WTC11 (cell line): ENCODE measurements around the gene GPC5. TPM values are rescaled to one million over a fixed set of nuclear protein-coding genes. Genes with fewer than 3 reads are reported as not detected.

Experiments used
- ATAC-seq: fragments of 200-7000 bp; cut with Tn5 transposase; 2 replicates; pipeline ENCODE4 v1.10.0; 2021; ENCODE audit warnings: mild to moderate bottlenecking, moderate library complexity
- CTCF ChIA-PET: fragments of 300-600 bp; sonication (Branson Sonifier 250); formaldehyde crosslinking; loops from one replicate; lab custom pipeline; 2021; ENCODE audit warnings: antibody characterized with exemption; lab: Charles Lee
- POLR2A ChIA-PET: fragments of 350-600 bp; sonication (Branson Sonifier 250); formaldehyde crosslinking; loops from one replicate; lab custom pipeline; 2021; ENCODE audit warnings: antibody characterized with exemption; lab: Charles Lee
- DNase-seq: peaks from one replicate; pipeline ENCODE4 v3.0.0; 2021; ENCODE audit warnings: low spot score
- H3K27ac Mint-ChIP-seq: 2 replicates; pipeline ENCODE4 v1.8.0; 2021; ENCODE audit warnings: mixed read lengths
- H3K27me3 Mint-ChIP-seq: 2 replicates; pipeline ENCODE4 v1.8.0; 2021; ENCODE audit warnings: low read depth, mild to moderate bottlenecking, moderate library complexity, mixed read lengths
- H3K36me3 Mint-ChIP-seq: 2 replicates; pipeline ENCODE4 v1.8.0; 2021; ENCODE audit warnings: mixed read lengths
- H3K4me1 Mint-ChIP-seq: 2 replicates; pipeline ENCODE4 v1.8.0; 2022; ENCODE audit warnings: mixed read lengths
- H3K4me3 Mint-ChIP-seq: 2 replicates; pipeline ENCODE4 v1.8.0; 2021; ENCODE audit warnings: mild to moderate bottlenecking, moderate library complexity, mixed read lengths
- H3K9me3 Mint-ChIP-seq: 2 replicates; pipeline ENCODE4 v1.8.0; 2021; ENCODE audit warnings: mixed read lengths
- E2F4 ChIP-seq: sonication (generic); formaldehyde crosslinking; IDR thresholded peaks from 2 replicates; pipeline ENCODE4 v1.8.1; 2022; ENCODE audit warnings: low read depth, mild to moderate bottlenecking, moderate library complexity, missing genetic modification reagents, borderline replicate concordance
- ERG ChIP-seq: fragments of 250-450 bp; sonication (Bioruptor Pico); IDR thresholded peaks from 2 replicates; pipeline ENCODE4 v1.8.0; 2021; ENCODE audit warnings: mild to moderate bottlenecking
- ESRRA ChIP-seq: sonication (generic); formaldehyde crosslinking; IDR thresholded peaks from 2 replicates; pipeline ENCODE4 v1.8.1; 2022; ENCODE audit warnings: mild to moderate bottlenecking, missing genetic modification reagents, borderline replicate concordance
- GABPB1 ChIP-seq: sonication (generic); formaldehyde crosslinking; IDR thresholded peaks from 2 replicates; pipeline ENCODE4 v1.8.1; 2023; ENCODE audit warnings: mild to moderate bottlenecking, missing genetic modification reagents
- GRHL2 ChIP-seq: fragments of 250-450 bp; sonication (Bioruptor Pico); IDR thresholded peaks from 2 replicates; pipeline ENCODE4 v1.8.0; 2022; ENCODE audit warnings: mild to moderate bottlenecking, moderate library complexity; ENCODE audit not compliant: insufficient replicate concordance, severe bottlenecking
- NFYB ChIP-seq: sonication (generic); formaldehyde crosslinking; conservative IDR thresholded peaks from 2 replicates; pipeline ENCODE4 v1.8.0; 2022; ENCODE audit warnings: low read depth, missing genetic modification reagents
- SOX15 ChIP-seq: fragments of 250-450 bp; sonication (Bioruptor Pico); IDR thresholded peaks from 2 replicates; pipeline ENCODE4 v1.9.0; 2021; ENCODE audit warnings: mild to moderate bottlenecking
- ZMAT4 ChIP-seq: fragments of 250-450 bp; sonication (Bioruptor Pico); IDR thresholded peaks from 2 replicates; pipeline ENCODE4 v1.9.0; 2021; ENCODE audit warnings: mild to moderate bottlenecking
- ZNF121 ChIP-seq: sonication (generic); formaldehyde crosslinking; IDR thresholded peaks from 2 replicates; pipeline ENCODE4 v1.8.0; 2023; ENCODE audit warnings: missing genetic modification reagents
- ZNF138 ChIP-seq: sonication (generic); formaldehyde crosslinking; conservative IDR thresholded peaks from 2 replicates; pipeline ENCODE4 v1.8.1; 2022; ENCODE audit warnings: mild to moderate bottlenecking, moderate library complexity, missing genetic modification reagents
- ZNF396 ChIP-seq: fragments of 250-450 bp; sonication (Bioruptor Pico); IDR thresholded peaks from 2 replicates; pipeline ENCODE4 v1.8.0; 2021; ENCODE audit warnings: mild to moderate bottlenecking, moderate library complexity, borderline replicate concordance
- ZNF416 ChIP-seq: fragments of 250-450 bp; sonication (Bioruptor Pico); IDR thresholded peaks from 2 replicates; pipeline ENCODE4 v1.9.0; 2021; ENCODE audit warnings: mild to moderate bottlenecking, inconsistent platforms
- total RNA-seq: library from RNA; stranded (reverse); gene quantifications from 3 replicates; pipeline ENCODE4 v1.2.3, GENCODE V29; 2021
- TF ChIP-seq, protein P1 (sequence below): fragments of 250-450 bp; sonication (Bioruptor Pico); IDR thresholded peaks from 2 replicates; pipeline ENCODE4 v2.1.2; 2022; ENCODE audit warnings: mild to moderate bottlenecking, moderate library complexity
- TF ChIP-seq, protein P2 (sequence below): sonication (generic); formaldehyde crosslinking; IDR thresholded peaks from 2 replicates; pipeline ENCODE4 v1.8.1; 2023; ENCODE audit warnings: mild to moderate bottlenecking, missing genetic modification reagents, moderate library complexity
- TF ChIP-seq, protein P3 (sequence below): sonication (generic); formaldehyde crosslinking; IDR thresholded peaks from 2 replicates; pipeline ENCODE4 v1.8.0; 2023; ENCODE audit warnings: missing genetic modification reagents, mild to moderate bottlenecking, borderline replicate concordance
- TF ChIP-seq, protein P4 (sequence below): fragments of 200-600 bp; IDR thresholded peaks from 2 replicates; pipeline ENCODE4 v1.8.0; 2022; ENCODE audit warnings: antibody characterized with exemption
- TF ChIP-seq, protein P5 (sequence below): sonication (generic); formaldehyde crosslinking; IDR thresholded peaks from 2 replicates; pipeline ENCODE4 v1.8.1; 2022; ENCODE audit warnings: mild to moderate bottlenecking, missing genetic modification reagents, moderate library complexity, borderline replicate concordance

The GPC5 gene
- total RNA-seq, 1 experiment from 2014 or later, result 0.46 TPM

DNA sequence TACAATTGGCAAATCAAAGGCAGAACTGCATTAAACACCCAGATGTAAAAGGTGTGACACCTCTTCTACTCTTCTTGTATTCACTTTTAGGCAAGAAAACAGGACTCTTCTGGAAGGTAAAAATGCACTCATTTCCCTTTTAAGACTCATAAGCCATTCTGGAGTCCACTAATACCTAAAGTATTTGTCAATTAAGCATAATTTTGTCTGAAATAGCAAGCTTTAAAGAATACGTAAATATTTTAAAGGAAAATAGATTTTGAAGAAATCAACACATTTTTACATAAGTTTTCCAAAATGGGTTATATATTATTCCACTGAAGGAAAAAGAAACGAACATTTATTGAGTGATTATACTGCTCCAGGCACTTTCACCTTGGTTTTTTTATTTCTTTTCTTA is 1166.5 kb downstream of the GPC5 start:
- Mint-ChIP-seq H3K36me3 (no peaks in the 10 kb centered on the region), H3K4me1 (peaks cover 5% of the 10 kb centered on the region), H3K27ac (no peak overlapping the region), H3K4me3 (no peak overlapping the region), H3K9me3 (no peaks in the 10 kb centered on the region), H3K27me3 (no peaks in the 10 kb centered on the region)
- POLR2A ChIA-PET, result no interaction called here
- no peak for DNase-seq
- ATAC-seq, result no peak
- CTCF ChIA-PET, result no interaction called here
- TF ChIP-seq GRHL2 (CRISPR knock-in tag) (no peak), ESRRA (CRISPR knock-in tag) (no peak), ZMAT4 (no peak), ZNF121 (CRISPR knock-in tag) (no peak)
- TF ChIP-seq, protein P1, sequence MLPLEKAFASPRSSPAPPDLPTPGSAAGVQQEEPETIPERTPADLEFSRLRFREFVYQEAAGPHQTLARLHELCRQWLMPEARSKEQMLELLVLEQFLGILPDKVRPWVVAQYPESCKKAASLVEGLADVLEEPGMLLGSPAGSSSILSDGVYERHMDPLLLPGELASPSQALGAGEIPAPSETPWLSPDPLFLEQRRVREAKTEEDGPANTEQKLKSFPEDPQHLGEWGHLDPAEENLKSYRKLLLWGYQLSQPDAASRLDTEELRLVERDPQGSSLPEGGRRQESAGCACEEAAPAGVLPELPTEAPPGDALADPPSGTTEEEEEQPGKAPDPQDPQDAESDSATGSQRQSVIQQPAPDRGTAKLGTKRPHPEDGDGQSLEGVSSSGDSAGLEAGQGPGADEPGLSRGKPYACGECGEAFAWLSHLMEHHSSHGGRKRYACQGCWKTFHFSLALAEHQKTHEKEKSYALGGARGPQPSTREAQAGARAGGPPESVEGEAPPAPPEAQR (CRISPR knock-in tag), result no peak
- TF ChIP-seq, protein P2, sequence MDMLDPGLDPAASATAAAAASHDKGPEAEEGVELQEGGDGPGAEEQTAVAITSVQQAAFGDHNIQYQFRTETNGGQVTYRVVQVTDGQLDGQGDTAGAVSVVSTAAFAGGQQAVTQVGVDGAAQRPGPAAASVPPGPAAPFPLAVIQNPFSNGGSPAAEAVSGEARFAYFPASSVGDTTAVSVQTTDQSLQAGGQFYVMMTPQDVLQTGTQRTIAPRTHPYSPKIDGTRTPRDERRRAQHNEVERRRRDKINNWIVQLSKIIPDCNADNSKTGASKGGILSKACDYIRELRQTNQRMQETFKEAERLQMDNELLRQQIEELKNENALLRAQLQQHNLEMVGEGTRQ (CRISPR knock-in tag), result no peak
- TF ChIP-seq, protein P3, sequence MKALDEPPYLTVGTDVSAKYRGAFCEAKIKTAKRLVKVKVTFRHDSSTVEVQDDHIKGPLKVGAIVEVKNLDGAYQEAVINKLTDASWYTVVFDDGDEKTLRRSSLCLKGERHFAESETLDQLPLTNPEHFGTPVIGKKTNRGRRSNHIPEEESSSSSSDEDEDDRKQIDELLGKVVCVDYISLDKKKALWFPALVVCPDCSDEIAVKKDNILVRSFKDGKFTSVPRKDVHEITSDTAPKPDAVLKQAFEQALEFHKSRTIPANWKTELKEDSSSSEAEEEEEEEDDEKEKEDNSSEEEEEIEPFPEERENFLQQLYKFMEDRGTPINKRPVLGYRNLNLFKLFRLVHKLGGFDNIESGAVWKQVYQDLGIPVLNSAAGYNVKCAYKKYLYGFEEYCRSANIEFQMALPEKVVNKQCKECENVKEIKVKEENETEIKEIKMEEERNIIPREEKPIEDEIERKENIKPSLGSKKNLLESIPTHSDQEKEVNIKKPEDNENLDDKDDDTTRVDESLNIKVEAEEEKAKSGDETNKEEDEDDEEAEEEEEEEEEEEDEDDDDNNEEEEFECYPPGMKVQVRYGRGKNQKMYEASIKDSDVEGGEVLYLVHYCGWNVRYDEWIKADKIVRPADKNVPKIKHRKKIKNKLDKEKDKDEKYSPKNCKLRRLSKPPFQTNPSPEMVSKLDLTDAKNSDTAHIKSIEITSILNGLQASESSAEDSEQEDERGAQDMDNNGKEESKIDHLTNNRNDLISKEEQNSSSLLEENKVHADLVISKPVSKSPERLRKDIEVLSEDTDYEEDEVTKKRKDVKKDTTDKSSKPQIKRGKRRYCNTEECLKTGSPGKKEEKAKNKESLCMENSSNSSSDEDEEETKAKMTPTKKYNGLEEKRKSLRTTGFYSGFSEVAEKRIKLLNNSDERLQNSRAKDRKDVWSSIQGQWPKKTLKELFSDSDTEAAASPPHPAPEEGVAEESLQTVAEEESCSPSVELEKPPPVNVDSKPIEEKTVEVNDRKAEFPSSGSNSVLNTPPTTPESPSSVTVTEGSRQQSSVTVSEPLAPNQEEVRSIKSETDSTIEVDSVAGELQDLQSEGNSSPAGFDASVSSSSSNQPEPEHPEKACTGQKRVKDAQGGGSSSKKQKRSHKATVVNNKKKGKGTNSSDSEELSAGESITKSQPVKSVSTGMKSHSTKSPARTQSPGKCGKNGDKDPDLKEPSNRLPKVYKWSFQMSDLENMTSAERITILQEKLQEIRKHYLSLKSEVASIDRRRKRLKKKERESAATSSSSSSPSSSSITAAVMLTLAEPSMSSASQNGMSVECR (CRISPR knock-in tag), result no peak

- CTCF ChIA-PET, result no interaction called here
- POLR2A ChIA-PET, result no interaction called here
- ATAC-seq, result no peak
- Mint-ChIP-seq H3K27me3 (no peaks in the 10 kb centered on the region), H3K4me3 (no peak overlapping the region), H3K9me3 (no peaks in the 10 kb centered on the region), H3K27ac (no peak overlapping the region), H3K4me1 (peaks cover 5% of the 10 kb centered on the region), H3K36me3 (no peaks in the 10 kb centered on the region)
- no peak for TF ChIP-seq SOX15 (CRISPR knock-in tag)
- TF ChIP-seq, protein P4, sequence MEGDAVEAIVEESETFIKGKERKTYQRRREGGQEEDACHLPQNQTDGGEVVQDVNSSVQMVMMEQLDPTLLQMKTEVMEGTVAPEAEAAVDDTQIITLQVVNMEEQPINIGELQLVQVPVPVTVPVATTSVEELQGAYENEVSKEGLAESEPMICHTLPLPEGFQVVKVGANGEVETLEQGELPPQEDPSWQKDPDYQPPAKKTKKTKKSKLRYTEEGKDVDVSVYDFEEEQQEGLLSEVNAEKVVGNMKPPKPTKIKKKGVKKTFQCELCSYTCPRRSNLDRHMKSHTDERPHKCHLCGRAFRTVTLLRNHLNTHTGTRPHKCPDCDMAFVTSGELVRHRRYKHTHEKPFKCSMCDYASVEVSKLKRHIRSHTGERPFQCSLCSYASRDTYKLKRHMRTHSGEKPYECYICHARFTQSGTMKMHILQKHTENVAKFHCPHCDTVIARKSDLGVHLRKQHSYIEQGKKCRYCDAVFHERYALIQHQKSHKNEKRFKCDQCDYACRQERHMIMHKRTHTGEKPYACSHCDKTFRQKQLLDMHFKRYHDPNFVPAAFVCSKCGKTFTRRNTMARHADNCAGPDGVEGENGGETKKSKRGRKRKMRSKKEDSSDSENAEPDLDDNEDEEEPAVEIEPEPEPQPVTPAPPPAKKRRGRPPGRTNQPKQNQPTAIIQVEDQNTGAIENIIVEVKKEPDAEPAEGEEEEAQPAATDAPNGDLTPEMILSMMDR, result no peak
- DNase-seq, result no peak
Observed at GRCh38 chr13:92566767-92567166, 1168.3 kb downstream of the GPC5 start.

- H3K4me3 Mint-ChIP-seq, result no peak overlapping the region
- no peaks in the 10 kb centered on the region for H3K9me3 Mint-ChIP-seq
- ATAC-seq, result no peak
Observed at GRCh38 chr13:92572190-92572589, 1173.8 kb downstream of the GPC5 start.

More at GRCh38 chr13:92572190-92572589, 1173.8 kb downstream of the GPC5 start:
- TF ChIP-seq, protein P5, sequence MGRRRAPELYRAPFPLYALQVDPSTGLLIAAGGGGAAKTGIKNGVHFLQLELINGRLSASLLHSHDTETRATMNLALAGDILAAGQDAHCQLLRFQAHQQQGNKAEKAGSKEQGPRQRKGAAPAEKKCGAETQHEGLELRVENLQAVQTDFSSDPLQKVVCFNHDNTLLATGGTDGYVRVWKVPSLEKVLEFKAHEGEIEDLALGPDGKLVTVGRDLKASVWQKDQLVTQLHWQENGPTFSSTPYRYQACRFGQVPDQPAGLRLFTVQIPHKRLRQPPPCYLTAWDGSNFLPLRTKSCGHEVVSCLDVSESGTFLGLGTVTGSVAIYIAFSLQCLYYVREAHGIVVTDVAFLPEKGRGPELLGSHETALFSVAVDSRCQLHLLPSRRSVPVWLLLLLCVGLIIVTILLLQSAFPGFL, result no peak
- TF ChIP-seq ERG, result no peak
- no peak for TF ChIP-seq GABPB1 (CRISPR knock-in tag)
- TF ChIP-seq ZNF138 (CRISPR knock-in tag), result no peak
- no peak for TF ChIP-seq ZNF416 (CRISPR knock-in tag)
- TF ChIP-seq ZNF396 (CRISPR knock-in tag), result no peak
- TF ChIP-seq E2F4 (CRISPR knock-in tag), result no peak
- no peak for TF ChIP-seq NFYB (CRISPR knock-in tag)
- Mint-ChIP-seq H3K27ac (no peak overlapping the region), H3K27me3 (peaks cover 4% of the 10 kb centered on the region; the same call in 1 of the 2 replicates), H3K36me3 (no peaks in the 10 kb centered on the region), H3K4me1 (peaks cover 8% of the 10 kb centered on the region)
- POLR2A ChIA-PET, result no interaction called here
- CTCF ChIA-PET, result interaction anchor here (1.0 to 1.9 kb wide), 4 partner anchors 10 to 677 kb away, joined by 3 to 6 read pairs (median 4); no protein-coding TSS in a partner anchor
- DNase-seq, result no peak
